ENCODE data around the gene BAIAP2L2.

DNA sequence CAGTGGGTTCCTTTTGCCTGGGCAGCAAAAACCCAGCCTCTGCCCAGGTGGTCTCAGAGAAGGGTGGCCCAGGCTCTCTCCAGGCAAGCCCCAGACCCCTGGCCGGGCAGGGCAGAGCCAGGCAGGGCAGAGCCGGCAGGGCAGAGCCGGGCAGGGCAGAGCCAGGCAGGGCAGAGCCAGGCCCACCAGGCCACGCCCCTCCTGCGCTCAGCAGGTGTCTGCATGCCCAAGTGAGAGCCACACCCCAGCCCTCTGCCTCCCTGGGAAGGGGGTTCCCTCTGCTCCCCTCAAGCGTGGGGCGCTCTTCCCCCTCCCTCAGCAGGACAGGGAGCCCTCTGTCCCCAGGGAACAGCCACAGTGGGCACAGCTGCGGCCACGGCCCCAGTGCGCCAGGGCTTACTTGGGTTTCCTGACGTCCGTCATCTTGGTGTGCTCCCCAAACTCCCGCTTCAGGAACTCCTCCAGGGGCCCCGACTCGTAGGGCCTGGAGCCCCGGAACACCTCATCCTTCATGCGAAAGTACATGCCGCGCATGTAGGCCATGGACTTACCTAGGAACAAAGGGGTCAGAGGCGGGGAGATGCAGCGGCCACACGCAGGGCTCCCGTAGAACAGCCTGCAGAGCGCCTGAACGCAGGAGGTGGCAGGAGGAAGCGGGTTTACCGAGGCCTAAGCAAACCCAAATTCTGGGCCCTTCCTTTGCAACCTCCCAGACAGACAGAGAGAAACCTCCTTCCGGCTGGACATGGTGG lies 10.1 kb upstream of the BAIAP2L2 start:
- TF ChIP-seq POLR2A (IDR thresholded peaks at IDR 0.05; ENCODE audit: low read length) (no peak), GATA1 (IDR thresholded peaks at IDR 0.05; ENCODE audit: low read depth, low read length) (no peak)
